Liver (tissue), 3 donors: ENCODE data around the gene AFP.
A peak's percentile ranks its signal among the peaks of the same experiment; 100 is the strongest.

Experiments
- ATF3 ChIP-seq: IDR thresholded peaks from 2 replicates; pipeline ENCODE4 v1.6.1; 2016; ENCODE audit warnings: antibody characterized with exemption
- CTCF ChIP-seq: fragments of 150-350 bp; IDR thresholded peaks from 2 replicates; pipeline ENCODE4 v1.5.1; 2017; ENCODE audit warnings: improper control_type of control experiment, low read depth, low read length; ENCODE audit not compliant: missing input control
- EGR1 ChIP-seq, 2 donors: IDR thresholded peaks; 2 replicates each; pipeline ENCODE4 v1.6.1; 2016 to 2018; ENCODE audit warnings: antibody characterized with exemption in 2 of 2, low read depth in 2 of 2
- FOXA1 ChIP-seq: IDR thresholded peaks from 2 replicates; pipeline ENCODE4 v1.6.1; 2016; ENCODE audit warnings: antibody characterized with exemption
- GABPA ChIP-seq, 2 donors: IDR thresholded peaks in 1 of 2; conservative IDR thresholded peaks in 1 of 2; 2 replicates each; pipeline ENCODE4 v1.6.1; 2016; ENCODE audit warnings: antibody characterized with exemption in 2 of 2, mild to moderate bottlenecking in 1 of 2, moderate library complexity in 1 of 2
- HNF4G ChIP-seq: IDR thresholded peaks from 2 replicates; pipeline ENCODE4 v1.6.1; 2016; ENCODE audit warnings: antibody characterized with exemption
- JUND ChIP-seq, 2 donors: IDR thresholded peaks; 2 replicates each; pipeline ENCODE4 v1.6.1; 2016; ENCODE audit warnings: antibody characterized with exemption in 2 of 2
- MAX ChIP-seq: IDR thresholded peaks from 2 replicates; pipeline ENCODE4 v1.6.1; 2016; ENCODE audit warnings: antibody characterized with exemption
- RAD21 ChIP-seq, 2 donors: IDR thresholded peaks; 2 replicates each; pipeline ENCODE4 v1.6.1; 2016; ENCODE audit warnings: antibody characterized with exemption in 2 of 2, mild to moderate bottlenecking in 2 of 2
- RXRA ChIP-seq, 2 donors: IDR thresholded peaks; 2 replicates each; pipeline ENCODE4 v1.6.1; 2017 to 2018; ENCODE audit warnings: antibody characterized with exemption in 2 of 2, mild to moderate bottlenecking in 1 of 2
- SP1 ChIP-seq: IDR thresholded peaks from 2 replicates; pipeline ENCODE4 v1.6.1; 2018; ENCODE audit warnings: antibody characterized with exemption, mild to moderate bottlenecking
- TAF1 ChIP-seq: conservative IDR thresholded peaks from 2 replicates; pipeline ENCODE4 v1.6.1; 2016; ENCODE audit warnings: antibody characterized with exemption, mild to moderate bottlenecking
- YY1 ChIP-seq: IDR thresholded peaks from 2 replicates; pipeline ENCODE4 v1.6.1; 2016; ENCODE audit warnings: antibody characterized with exemption, mild to moderate bottlenecking
- ZBTB33 ChIP-seq: IDR thresholded peaks from 2 replicates; pipeline ENCODE4 v1.6.1; 2016; ENCODE audit warnings: antibody characterized with exemption
- donor health status: healthy.
- donor health status: healthy.

- no peak for TF ChIP-seq CTCF
- no peak for TF ChIP-seq RAD21 (IDR thresholded peaks at IDR 0.05)
- TF ChIP-seq FOXA1, result no peak
- TF ChIP-seq SP1, result no peak
- peak; percentile 14 for TF ChIP-seq ATF3
- TF ChIP-seq EGR1 (IDR thresholded peaks at IDR 0.05; ENCODE audit: low read depth in 2 of 2), result no peak
- no peak for TF ChIP-seq MAX
- no peak for TF ChIP-seq TAF1
- TF ChIP-seq GABPA (IDR thresholded peaks at IDR 0.05 in 1 of 2, conservative IDR thresholded peaks at IDR 0.05 in 1 of 2), result no peak
- no peak for TF ChIP-seq HNF4G
- peak; percentile 22 for TF ChIP-seq YY1
- no peak for TF ChIP-seq JUND (IDR thresholded peaks at IDR 0.05)
- no peak for TF ChIP-seq ZBTB33
- no peak for TF ChIP-seq RXRA (IDR thresholded peaks at IDR 0.05)
These were observed 27.7 kb upstream of the AFP start for GRCh38 chr4:73408181-73408867.
